Lower lobe of right lung (tissue), 2 donors: ENCODE measurements around the gene OVAAL. TPM values are rescaled to one million over a fixed set of nuclear protein-coding genes. Genes with fewer than 3 reads are reported as not detected.

Experiments used
- ATAC-seq, 2 donors: fragments of 200-7000 bp; cut with Tn5 transposase; one replicate each; pipeline ENCODE4 v1.9.1; 2020 to 2022; ENCODE audit warnings: mild to moderate bottlenecking in 2 of 2, moderate library complexity in 2 of 2
- DNase-seq: peaks from one replicate; pipeline ENCODE4 v3.0.0-alpha.2; 2020
- H3K27ac ChIP-seq: fragments of 200-600 bp; one replicate; pipeline ENCODE4 v1.8.0; 2022
- H3K27me3 ChIP-seq: fragments of 200-600 bp; one replicate; pipeline ENCODE4 v1.8.0; 2022; ENCODE audit warnings: low read depth
- H3K36me3 ChIP-seq: fragments of 200-600 bp; one replicate; pipeline ENCODE4 v1.8.0; 2022; ENCODE audit warnings: mild to moderate bottlenecking
- H3K4me1 ChIP-seq: fragments of 200-600 bp; one replicate; pipeline ENCODE4 v1.8.0; 2022
- H3K4me3 ChIP-seq: fragments of 200-600 bp; one replicate; pipeline ENCODE4 v1.8.0; 2022; ENCODE audit warnings: mild to moderate bottlenecking
- H3K9me3 ChIP-seq: fragments of 200-600 bp; one replicate; pipeline ENCODE4 v1.8.0; 2022
- intact Hi-C: fragments of 100-400 bp; cut with DNase I; formaldehyde crosslinking; loops from one replicate; pipeline ENCODE4 v1.11.0; 2022
- total RNA-seq: library from RNA; stranded (reverse); fragmentation: NEBNext Ultra II Directional; extraction: Animal tissue kit (Norgen Biotek cat#: 25700); gene quantifications from one replicate; pipeline ENCODE4 v1.2.1, GENCODE V29; 2021
- TF ChIP-seq, protein P1 (sequence below): fragments of 200-600 bp; IDR thresholded peaks from one replicate; pipeline ENCODE4 v1.8.0; 2022; ENCODE audit warnings: antibody characterized with exemption, mild to moderate bottlenecking
- donor health status: DM: no; HTN: yes; CAD: no; lungs with severe emphysema.

Gene OVAAL
- total RNA-seq, 1 donor from 2014 or later = not detected

GRCh38 chr1:180600343-180600742 lies 41.6 kb downstream of the OVAAL start:
- DNase-seq (no peak), ATAC-seq (no peak)
- Histone ChIP-seq H3K27me3 (no peaks in the 10 kb centered on the region), H3K27ac (no peak overlapping the region), H3K4me3 (no peak overlapping the region), H3K4me1 (no peaks in the 10 kb centered on the region), H3K36me3 (no peaks in the 10 kb centered on the region), H3K9me3 (no peaks in the 10 kb centered on the region)
- TF ChIP-seq, protein P1, sequence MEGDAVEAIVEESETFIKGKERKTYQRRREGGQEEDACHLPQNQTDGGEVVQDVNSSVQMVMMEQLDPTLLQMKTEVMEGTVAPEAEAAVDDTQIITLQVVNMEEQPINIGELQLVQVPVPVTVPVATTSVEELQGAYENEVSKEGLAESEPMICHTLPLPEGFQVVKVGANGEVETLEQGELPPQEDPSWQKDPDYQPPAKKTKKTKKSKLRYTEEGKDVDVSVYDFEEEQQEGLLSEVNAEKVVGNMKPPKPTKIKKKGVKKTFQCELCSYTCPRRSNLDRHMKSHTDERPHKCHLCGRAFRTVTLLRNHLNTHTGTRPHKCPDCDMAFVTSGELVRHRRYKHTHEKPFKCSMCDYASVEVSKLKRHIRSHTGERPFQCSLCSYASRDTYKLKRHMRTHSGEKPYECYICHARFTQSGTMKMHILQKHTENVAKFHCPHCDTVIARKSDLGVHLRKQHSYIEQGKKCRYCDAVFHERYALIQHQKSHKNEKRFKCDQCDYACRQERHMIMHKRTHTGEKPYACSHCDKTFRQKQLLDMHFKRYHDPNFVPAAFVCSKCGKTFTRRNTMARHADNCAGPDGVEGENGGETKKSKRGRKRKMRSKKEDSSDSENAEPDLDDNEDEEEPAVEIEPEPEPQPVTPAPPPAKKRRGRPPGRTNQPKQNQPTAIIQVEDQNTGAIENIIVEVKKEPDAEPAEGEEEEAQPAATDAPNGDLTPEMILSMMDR = no peak
- intact Hi-C loops = no loop called here

GRCh38 chr1:180601512-180601911 lies 42.7 kb downstream of the OVAAL start:
- ATAC-seq (no peak), DNase-seq (no peak)
- no peaks in the 10 kb centered on the region for H3K36me3 ChIP-seq
- H3K27me3 ChIP-seq = no peaks in the 10 kb centered on the region
- no peaks in the 10 kb centered on the region for H3K9me3 ChIP-seq
- no peak overlapping the region for H3K4me3 ChIP-seq
- intact Hi-C loops = no loop called here
- H3K4me1 ChIP-seq = no peaks in the 10 kb centered on the region
- no peak overlapping the region for H3K27ac ChIP-seq
- TF ChIP-seq, protein P1 = no peak

GRCh38 chr1:180603223-180603849 lies 44.6 kb downstream of the OVAAL start:
- Histone ChIP-seq H3K9me3 (no peaks in the 10 kb centered on the region), H3K27ac (no peak overlapping the region), H3K27me3 (no peaks in the 10 kb centered on the region), H3K4me1 (no peaks in the 10 kb centered on the region), H3K36me3 (no peaks in the 10 kb centered on the region), H3K4me3 (no peak overlapping the region)
- TF ChIP-seq, protein P1 = no peak
- ATAC-seq (no peak), DNase-seq (no peak)
- intact Hi-C loops = no loop called here

DNA sequence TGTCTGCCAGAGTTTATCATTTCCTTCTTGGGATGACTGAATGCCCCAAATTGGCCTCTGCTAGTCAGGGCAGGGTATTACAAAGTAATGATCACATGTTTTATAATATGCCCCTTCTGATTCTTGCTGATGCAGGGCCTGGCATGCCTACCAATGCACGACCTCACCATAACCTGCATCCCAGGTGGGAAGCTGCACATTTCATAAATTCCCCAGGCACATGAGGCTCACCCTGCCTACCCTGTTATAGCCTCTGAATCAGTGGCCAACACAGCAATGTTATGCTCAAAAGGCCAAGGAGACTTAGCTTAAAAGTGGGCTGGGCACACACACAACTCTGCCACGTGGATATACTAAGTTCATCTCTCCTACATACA lies 45.1 kb downstream of the OVAAL start:
- intact Hi-C loops = no loop called here
- ATAC-seq (no peak), DNase-seq (no peak)
- no peaks in the 10 kb centered on the region for H3K36me3 ChIP-seq
- TF ChIP-seq, protein P1 = no peak
- no peaks in the 10 kb centered on the region for H3K4me1 ChIP-seq
- no peak overlapping the region for H3K27ac ChIP-seq
- no peak overlapping the region for H3K4me3 ChIP-seq
- H3K9me3 ChIP-seq = no peaks in the 10 kb centered on the region
- no peaks in the 10 kb centered on the region for H3K27me3 ChIP-seq

- intact Hi-C loops = no loop called here
- Histone ChIP-seq H3K27me3 (no peaks in the 10 kb centered on the region), H3K36me3 (no peaks in the 10 kb centered on the region), H3K4me3 (no peak overlapping the region), H3K4me1 (peaks cover 10% of the 10 kb centered on the region), H3K9me3 (no peaks in the 10 kb centered on the region), H3K27ac (no peak overlapping the region)
- DNase-seq (no peak), ATAC-seq (no peak)
- TF ChIP-seq, protein P1 = no peak
These were observed 47.4 kb downstream of the OVAAL start for GRCh38 chr1:180606155-180606554.
